ENCODE data around the gene VAMP2. TPM values are rescaled to one million over a fixed set of nuclear protein-coding genes. Genes with fewer than 3 reads are reported as not detected.

Gene VAMP2
- total RNA-seq, 2 donors from 2014 or later, result 32.1 to 32.2 TPM

GRCh38 chr17:8153031-8153451 is 9.7 kb downstream of the VAMP2 start:
- Histone ChIP-seq H3K4me1 (ENCODE audit: control insufficient read depth, insufficient read depth, low read length) (peaks cover 6% of the 10 kb centered on the region), H3K4me3 (ENCODE audit: low read length) (no peak overlapping the region), H3K9me3 (ENCODE audit: control insufficient read depth, low read length) (no peaks in the 10 kb centered on the region), H3K9ac (ENCODE audit: extremely low read depth, low read length, poor library complexity, severe bottlenecking) (no peak overlapping the region), H3K27me3 (ENCODE audit: control insufficient read depth, insufficient read depth, low read length, poor library complexity, severe bottlenecking) (no peaks in the 10 kb centered on the region), H3K36me3 (ENCODE audit: control insufficient read depth, insufficient read depth, low read length) (peaks cover 22% of the 10 kb centered on the region), H3K27ac (ENCODE audit: low read depth, low read length) (peak overlapping the region; percentile 92)
- DNase-seq, result peak; percentile 57
- H3K36me3 Mint-ChIP-seq (ENCODE audit: low read depth), result peaks cover 12% of the 10 kb centered on the region
- peaks cover 11% of the 10 kb centered on the region for H3K4me1 Mint-ChIP-seq
- H3K9me3 Mint-ChIP-seq, result no peaks in the 10 kb centered on the region
- no peak overlapping the region for H3K27ac Mint-ChIP-seq
- WGBS, 2 experiments (ENCODE audit: insufficient coverage in 1 of 2, insufficient read length in 1 of 2), result 87 to 93% methylated on average over 5 to 7 of the region's 7 CpGs
- TF ChIP-seq CTCF (conservative IDR thresholded peaks at IDR 0.05), result no peak
- H3K4me3 Mint-ChIP-seq, result no peak overlapping the region
- no peaks in the 10 kb centered on the region for H3K27me3 Mint-ChIP-seq (ENCODE audit: insufficient read depth)

- Mint-ChIP-seq H3K27me3 (ENCODE audit: insufficient read depth) (no peaks in the 10 kb centered on the region), H3K9me3 (no peaks in the 10 kb centered on the region)
These were observed 10.5 kb downstream of the VAMP2 start, which contains the start of gene PER1 for GRCh38 chr17:8152112-8152775. Gene PER1, minus strand, starts transcription at chr17:8152404. Its CDS starts 1,698 bp downstream, at chr17:8150706.

GRCh38 chr17:8151641-8152111 is 11.1 kb downstream of the VAMP2 start:
- H3K4me3 ChIP-seq (ENCODE audit: low read length), result peak overlapping the region; percentile 93
- WGBS, 2 experiments (ENCODE audit: insufficient coverage in 1 of 2, insufficient read length in 1 of 2), result 1% methylated on average over 16 to 22 of the region's 22 CpGs
- Mint-ChIP-seq H3K27ac (peak overlapping the region; percentile 92), H3K36me3 (ENCODE audit: low read depth) (peaks cover 22% of the 10 kb centered on the region), H3K4me3 (no peak overlapping the region), H3K9me3 (no peaks in the 10 kb centered on the region), H3K27me3 (ENCODE audit: insufficient read depth) (no peaks in the 10 kb centered on the region), H3K4me1 (peaks cover 11% of the 10 kb centered on the region)
- peak; percentile 86 for DNase-seq
- no peak for TF ChIP-seq CTCF (conservative IDR thresholded peaks at IDR 0.05)
- H3K36me3 ChIP-seq (ENCODE audit: control insufficient read depth, insufficient read depth, low read length), result peaks cover 36% of the 10 kb centered on the region
- H3K9ac ChIP-seq (ENCODE audit: extremely low read depth, low read length, poor library complexity, severe bottlenecking), result peak overlapping the region; percentile 80
- H3K9me3 ChIP-seq (ENCODE audit: control insufficient read depth, low read length), result no peaks in the 10 kb centered on the region
- H3K4me1 ChIP-seq (ENCODE audit: control insufficient read depth, insufficient read depth, low read length), result peaks cover 6% of the 10 kb centered on the region
- H3K27me3 ChIP-seq (ENCODE audit: control insufficient read depth, insufficient read depth, low read length, poor library complexity, severe bottlenecking), result no peaks in the 10 kb centered on the region
- peak overlapping the region; percentile 76 for H3K27ac ChIP-seq (ENCODE audit: low read depth, low read length)

More at GRCh38 chr17:8152112-8152775, 10.5 kb downstream of the VAMP2 start, which contains the start of gene PER1:
- H3K4me3 ChIP-seq (ENCODE audit: low read length), result peak within 1 kb of the TSS; percentile 93
- peak within 1 kb of the TSS; percentile 92 for H3K27ac Mint-ChIP-seq
- peaks cover 30% of the 10 kb centered on the region for H3K36me3 ChIP-seq (ENCODE audit: control insufficient read depth, insufficient read depth, low read length)
- peak within 1 kb of the TSS; percentile 80 for H3K9ac ChIP-seq (ENCODE audit: extremely low read depth, low read length, poor library complexity, severe bottlenecking)
- DNase-seq, result peak; percentile 99
- no peaks in the 10 kb centered on the region for H3K27me3 ChIP-seq (ENCODE audit: control insufficient read depth, insufficient read depth, low read length, poor library complexity, severe bottlenecking)
- H3K36me3 Mint-ChIP-seq (ENCODE audit: low read depth), result peaks cover 18% of the 10 kb centered on the region
- no peaks in the 10 kb centered on the region for H3K9me3 ChIP-seq (ENCODE audit: control insufficient read depth, low read length)
- 11 to 17% methylated on average over 28 to 42 of the region's 42 CpGs for WGBS, 2 experiments (ENCODE audit: insufficient coverage in 1 of 2, insufficient read length in 1 of 2)
- peaks cover 6% of the 10 kb centered on the region for H3K4me1 ChIP-seq (ENCODE audit: control insufficient read depth, insufficient read depth, low read length)
- no peak for TF ChIP-seq CTCF (conservative IDR thresholded peaks at IDR 0.05)
- peak within 1 kb of the TSS; percentile 92 for H3K27ac ChIP-seq (ENCODE audit: low read depth, low read length)
- peaks cover 11% of the 10 kb centered on the region for H3K4me1 Mint-ChIP-seq
- H3K4me3 Mint-ChIP-seq, result no peak within 1 kb of the TSS

Data from endodermal cell (in vitro differentiated cells).